WERI-Rb-1 (cell line): ENCODE measurements around the gene DBN1.

Experiments used
- DNase-seq: peaks from one replicate; pipeline ENCODE4 v3.0.0-alpha.2; 2020
- H3K27ac ChIP-seq: fragments of 250-450 bp; sonication (Bioruptor Pico); 2 replicates; pipeline ENCODE4 v1.5.1; 2020; ENCODE audit warnings: mild to moderate bottlenecking, moderate library complexity
- H3K27me3 ChIP-seq: fragments of 250-450 bp; sonication (Bioruptor Pico); 2 replicates; pipeline ENCODE4 v1.5.1; 2021; ENCODE audit warnings: mild to moderate bottlenecking, low read depth, moderate library complexity; ENCODE audit not compliant: insufficient read depth, severe bottlenecking
- H3K36me3 ChIP-seq: fragments of 250-450 bp; sonication (Bioruptor Pico); 2 replicates; pipeline ENCODE4 v1.5.1; 2020; ENCODE audit warnings: mild to moderate bottlenecking, moderate library complexity
- H3K4me3 ChIP-seq: 2 replicates; pipeline ENCODE4 v1.5.1; 2011; ENCODE audit warnings: low read depth, mild to moderate bottlenecking, control low read depth, low read length
- H3K9me3 ChIP-seq: fragments of 250-450 bp; sonication (Bioruptor Pico); 2 replicates; pipeline ENCODE4 v1.5.1; 2021; ENCODE audit warnings: mild to moderate bottlenecking, moderate library complexity; ENCODE audit not compliant: severe bottlenecking
- TF ChIP-seq, protein P1 (sequence below): IDR thresholded peaks from 2 replicates; pipeline ENCODE4 v1.5.1; 2011; ENCODE audit warnings: low read depth, mild to moderate bottlenecking, control low read depth, inconsistent platforms, low read length

The DBN1 gene

DNA sequence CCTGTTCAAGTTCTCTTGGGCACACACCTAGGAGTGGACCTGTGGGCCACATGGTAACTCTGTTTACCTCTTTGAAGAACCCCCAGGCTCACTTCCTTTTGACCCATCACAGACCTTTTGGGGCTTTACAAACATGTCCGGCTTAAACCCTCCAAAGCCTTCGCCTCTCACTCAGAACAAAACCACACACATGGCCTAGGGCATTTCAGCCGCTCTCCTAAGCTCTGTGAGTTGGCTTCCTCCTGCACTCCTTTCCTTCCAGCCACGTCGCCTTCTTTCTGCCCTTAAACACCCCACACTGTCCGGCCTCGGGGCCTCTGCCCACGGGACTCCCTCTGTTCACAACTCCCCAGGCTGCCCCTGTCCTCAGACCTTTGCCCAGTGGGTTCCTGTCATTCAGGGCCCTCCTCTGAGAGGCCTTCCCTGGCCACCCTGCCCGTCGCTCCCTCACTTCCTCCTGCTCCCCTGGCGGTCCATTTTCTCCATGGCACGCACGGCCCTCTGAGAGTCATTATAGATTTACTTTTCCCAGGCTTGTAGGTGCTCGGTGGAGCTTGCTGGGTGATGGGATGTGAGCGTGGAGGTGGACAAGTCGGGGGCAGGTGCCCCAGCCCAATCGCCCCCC lies 34.3 kb upstream of the DBN1 start:
- no peak overlapping the region for H3K4me3 ChIP-seq
- DNase-seq: no peak
- no peak overlapping the region for H3K27ac ChIP-seq
- no peaks in the 10 kb centered on the region for H3K27me3 ChIP-seq
- H3K36me3 ChIP-seq: peaks cover 2% of the 10 kb centered on the region; the same call in 1 of the 2 replicates
- TF ChIP-seq, protein P1, sequence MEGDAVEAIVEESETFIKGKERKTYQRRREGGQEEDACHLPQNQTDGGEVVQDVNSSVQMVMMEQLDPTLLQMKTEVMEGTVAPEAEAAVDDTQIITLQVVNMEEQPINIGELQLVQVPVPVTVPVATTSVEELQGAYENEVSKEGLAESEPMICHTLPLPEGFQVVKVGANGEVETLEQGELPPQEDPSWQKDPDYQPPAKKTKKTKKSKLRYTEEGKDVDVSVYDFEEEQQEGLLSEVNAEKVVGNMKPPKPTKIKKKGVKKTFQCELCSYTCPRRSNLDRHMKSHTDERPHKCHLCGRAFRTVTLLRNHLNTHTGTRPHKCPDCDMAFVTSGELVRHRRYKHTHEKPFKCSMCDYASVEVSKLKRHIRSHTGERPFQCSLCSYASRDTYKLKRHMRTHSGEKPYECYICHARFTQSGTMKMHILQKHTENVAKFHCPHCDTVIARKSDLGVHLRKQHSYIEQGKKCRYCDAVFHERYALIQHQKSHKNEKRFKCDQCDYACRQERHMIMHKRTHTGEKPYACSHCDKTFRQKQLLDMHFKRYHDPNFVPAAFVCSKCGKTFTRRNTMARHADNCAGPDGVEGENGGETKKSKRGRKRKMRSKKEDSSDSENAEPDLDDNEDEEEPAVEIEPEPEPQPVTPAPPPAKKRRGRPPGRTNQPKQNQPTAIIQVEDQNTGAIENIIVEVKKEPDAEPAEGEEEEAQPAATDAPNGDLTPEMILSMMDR: no peak
- no peaks in the 10 kb centered on the region for H3K9me3 ChIP-seq

- Histone ChIP-seq H3K36me3 (peaks cover 2% of the 10 kb centered on the region; the same call in 1 of the 2 replicates), H3K9me3 (no peaks in the 10 kb centered on the region), H3K27ac (no peak overlapping the region), H3K4me3 (no peak overlapping the region), H3K27me3 (no peaks in the 10 kb centered on the region)
- TF ChIP-seq, protein P1: 0 out of 2 replicates have a peak, but pooled peaks have one; percentile 3
- DNase-seq: no peak
Observed at GRCh38 chr5:177507165-177507564, 33.7 kb upstream of the DBN1 start.

DNA sequence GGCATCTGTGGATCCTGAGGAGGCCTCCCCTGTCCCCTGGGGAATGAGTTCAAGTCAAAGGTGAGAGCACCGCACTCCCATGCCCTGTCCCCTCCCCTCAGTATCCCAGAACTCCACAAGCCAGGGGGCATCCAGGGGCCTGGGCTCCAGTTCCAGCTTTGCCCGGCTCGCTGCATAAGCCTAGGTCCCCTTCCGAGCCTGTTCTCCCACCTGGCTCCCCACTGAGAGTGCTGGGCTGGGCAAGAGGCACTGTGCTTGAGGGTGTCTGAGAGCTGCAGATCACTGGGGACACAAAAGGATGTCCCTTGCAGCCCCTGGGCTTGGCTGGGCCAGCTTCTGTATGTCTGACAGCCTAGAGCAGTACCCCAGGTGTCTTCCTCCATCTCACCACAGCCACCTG lies 31.6 kb upstream of the DBN1 start:
- H3K9me3 ChIP-seq: no peaks in the 10 kb centered on the region
- H3K36me3 ChIP-seq: no peaks in the 10 kb centered on the region
- H3K27ac ChIP-seq: no peak overlapping the region
- H3K4me3 ChIP-seq: no peak overlapping the region
- DNase-seq: no peak
- H3K27me3 ChIP-seq: no peaks in the 10 kb centered on the region
- TF ChIP-seq, protein P1: no peak

GRCh38 chr5:177504086-177505056 lies 30.9 kb upstream of the DBN1 start:
- Histone ChIP-seq H3K9me3 (no peaks in the 10 kb centered on the region), H3K4me3 (no peak overlapping the region), H3K36me3 (no peaks in the 10 kb centered on the region), H3K27ac (no peak overlapping the region), H3K27me3 (no peaks in the 10 kb centered on the region)
- TF ChIP-seq, protein P1: no peak
- DNase-seq: no peak

- H3K4me3 ChIP-seq: no peak overlapping the region
- H3K36me3 ChIP-seq: no peaks in the 10 kb centered on the region
- no peaks in the 10 kb centered on the region for H3K9me3 ChIP-seq
- TF ChIP-seq, protein P1: no peak
- H3K27ac ChIP-seq: no peak overlapping the region
- no peak for DNase-seq
- no peaks in the 10 kb centered on the region for H3K27me3 ChIP-seq
Observed at GRCh38 chr5:177503351-177504085, 30.1 kb upstream of the DBN1 start.
